BJ (cell line): ENCODE data around the gene HDDC2. TPM values are rescaled to one million over a fixed set of nuclear protein-coding genes. Genes with fewer than 3 reads are reported as not detected.

Experiments used
- CTCF ChIA-PET: fragments of 350-600 bp; formaldehyde crosslinking; extraction: SDS; loops from one replicate; lab custom pipeline; 2021; ENCODE audit warnings: antibody characterized with exemption, inconsistent platforms; lab: Yijun Ruan, JAX
- POLR2A ChIA-PET: fragments of 300-600 bp; sonication (Branson Sonifier 250); formaldehyde crosslinking; extraction: SDS; loops from one replicate; lab custom pipeline; 2021; ENCODE audit warnings: antibody characterized with exemption; lab: Charles Lee
- DNase-seq: peaks from one replicate; pipeline ENCODE4 v3.0.0-alpha.2; 2011; ENCODE audit warnings: low read depth
- H3K27me3 ChIP-seq: 2 replicates; pipeline ENCODE4 v1.6.0; 2011; ENCODE audit warnings: low read length; ENCODE audit not compliant: control insufficient read depth, insufficient read depth
- H3K36me3 ChIP-seq: 2 replicates; pipeline ENCODE4 v1.5.1; 2011; ENCODE audit warnings: low read length; ENCODE audit not compliant: control insufficient read depth, insufficient read depth
- H3K4me3 ChIP-seq: 2 replicates; pipeline ENCODE4 v1.5.1; 2011; ENCODE audit warnings: low read depth, mild to moderate bottlenecking, control low read depth, low read length
- CTCF ChIP-seq: IDR thresholded peaks from 2 replicates; pipeline ENCODE4 v1.5.1; 2011; ENCODE audit warnings: low read depth, mild to moderate bottlenecking, control low read depth, inconsistent platforms, low read length, moderate library complexity; ENCODE audit not compliant: insufficient read depth
- polyA plus RNA-seq: library from polyadenylated mRNA; depleted of rRNA; stranded (reverse); fragments of >200 nt; gene quantifications from 2 replicates; pipeline ENCODE4 v1.2.3, GENCODE V29; 2011

The HDDC2 gene
- polyA plus RNA-seq, 1 experiment: 109 TPM

- Histone ChIP-seq H3K4me3 (no peak overlapping the region), H3K27me3 (peaks cover 7% of the 10 kb centered on the region), H3K36me3 (no peaks in the 10 kb centered on the region)
- no peak for DNase-seq
- CTCF ChIA-PET: no interaction called here
- POLR2A ChIA-PET: no interaction called here
- TF ChIP-seq CTCF: no peak
Observed at GRCh38 chr6:125307150-125307838, 5.5 kb upstream of the HDDC2 start.

GRCh38 chr6:125306756-125307149, 5.0 kb upstream of the HDDC2 start:
- ChIA-PET POLR2A (no interaction called here), CTCF (no interaction called here)
- Histone ChIP-seq H3K27me3 (peaks cover 6% of the 10 kb centered on the region; the same call in 1 of the 2 replicates), H3K4me3 (no peak overlapping the region), H3K36me3 (no peaks in the 10 kb centered on the region)
- DNase-seq: no peak
- no peak for TF ChIP-seq CTCF

- peaks cover 6% of the 10 kb centered on the region; the same call in 1 of the 2 replicates for H3K27me3 ChIP-seq
- H3K4me3 ChIP-seq: no peak overlapping the region
- DNase-seq: no peak
- POLR2A ChIA-PET: no interaction called here
- H3K36me3 ChIP-seq: peaks cover under 1% of the 10 kb centered on the region; the same call in 1 of the 2 replicates
- CTCF ChIA-PET: no interaction called here
- no peak for TF ChIP-seq CTCF
Observed at GRCh38 chr6:125304970-125305660, 3.3 kb upstream of the HDDC2 start.

GRCh38 chr6:125303512-125303854, 1.7 kb upstream of the HDDC2 start:
- Histone ChIP-seq H3K36me3 (peaks cover 2% of the 10 kb centered on the region), H3K4me3 (no peak overlapping the region), H3K27me3 (0 out of 2 replicates have a peak, but pooled peaks cover 4% of the 10 kb centered on the region)
- DNase-seq: no peak
- ChIA-PET POLR2A (no interaction called here), CTCF (no interaction called here)
- TF ChIP-seq CTCF: no peak

- no peak for TF ChIP-seq CTCF
- Histone ChIP-seq H3K4me3 (no peak overlapping the region), H3K27me3 (0 out of 2 replicates have a peak, but pooled peaks cover 4% of the 10 kb centered on the region), H3K36me3 (peaks cover 2% of the 10 kb centered on the region)
- DNase-seq: no peak
- ChIA-PET CTCF (interaction anchor here (1.4 kb wide), 1 partner anchor 38 kb away, joined by 5 read pairs; no protein-coding TSS in a partner anchor), POLR2A (interaction anchor here (0.6 kb wide), 1 partner anchor 50 kb away, joined by 3 read pairs; no protein-coding TSS in a partner anchor)
Observed at GRCh38 chr6:125302840-125303511, 1.2 kb upstream of the HDDC2 start.
